Inflammatory macrophage (primary cell): ENCODE data around the gene PPM1B.
"Not testable (repeated sequence)": the region's sequence is repeated elsewhere in the genome, so short reads cannot be mapped to it uniquely, and the experiment has no call there.

Experiments
- DNase-seq, 2 donors: peaks; one replicate each; pipeline ENCODE4 v3.0.0-alpha.2; 2020 to 2022

The PPM1B gene

DNA sequence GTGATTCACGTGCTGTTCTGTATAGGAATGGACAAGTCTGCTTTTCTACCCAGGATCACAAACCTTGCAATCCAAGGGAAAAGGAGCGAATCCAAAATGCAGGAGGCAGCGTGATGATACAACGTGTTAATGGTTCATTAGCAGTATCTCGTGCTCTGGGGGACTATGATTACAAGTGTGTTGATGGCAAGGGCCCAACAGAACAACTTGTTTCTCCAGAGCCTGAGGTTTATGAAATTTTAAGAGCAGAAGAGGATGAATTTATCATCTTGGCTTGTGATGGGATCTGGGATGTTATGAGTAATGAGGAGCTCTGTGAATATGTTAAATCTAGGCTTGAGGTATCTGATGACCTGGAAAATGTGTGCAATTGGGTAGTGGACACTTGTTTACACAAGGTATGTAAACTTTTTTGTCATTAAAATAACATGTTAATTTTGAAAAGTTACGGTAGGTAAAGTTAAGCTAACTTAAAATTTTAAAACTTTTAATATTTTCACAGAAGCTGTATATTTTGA, 33.0 kb downstream of the PPM1B start:
- no peak for DNase-seq

DNA sequence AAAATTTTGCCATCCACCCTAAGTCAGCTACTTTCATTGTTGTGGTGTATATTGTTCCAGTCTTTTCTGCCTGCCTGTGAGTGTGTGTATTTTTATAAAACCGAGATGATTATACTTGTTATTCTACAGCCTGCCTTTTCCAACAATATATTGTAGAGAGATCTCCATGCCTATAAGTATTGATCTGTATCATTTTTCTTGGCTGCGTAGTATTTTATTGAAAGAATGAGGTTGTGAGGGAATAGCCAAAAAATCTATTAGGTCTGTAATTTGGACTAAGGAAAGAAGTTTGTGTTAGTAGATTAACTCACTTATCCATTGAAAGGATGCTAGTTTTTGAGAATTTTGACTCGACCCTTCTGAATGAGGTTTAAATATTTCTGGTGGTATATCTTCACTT, 34.9 kb downstream of the PPM1B start:
- DNase-seq, result no peak

DNA sequence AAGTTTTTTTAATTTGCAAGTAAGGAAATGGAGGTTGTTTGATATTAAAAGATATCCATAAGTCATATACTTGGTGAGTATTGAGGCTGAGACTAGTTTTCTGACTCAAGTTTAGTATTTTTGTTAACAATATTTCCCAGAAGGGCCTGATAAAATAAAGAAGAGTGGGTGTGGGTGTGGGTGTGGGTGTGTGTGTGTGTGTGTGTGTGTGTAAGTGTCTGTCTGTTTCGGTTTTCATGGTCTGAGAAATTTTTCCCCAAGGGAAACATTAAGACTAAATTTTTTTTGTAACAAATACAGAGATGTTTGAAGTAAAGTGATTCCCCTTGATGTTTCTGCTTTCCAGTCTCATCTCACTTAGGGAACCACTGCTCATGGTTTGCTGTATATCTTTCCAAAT, 36.5 kb downstream of the PPM1B start:
- no peak for DNase-seq

DNA sequence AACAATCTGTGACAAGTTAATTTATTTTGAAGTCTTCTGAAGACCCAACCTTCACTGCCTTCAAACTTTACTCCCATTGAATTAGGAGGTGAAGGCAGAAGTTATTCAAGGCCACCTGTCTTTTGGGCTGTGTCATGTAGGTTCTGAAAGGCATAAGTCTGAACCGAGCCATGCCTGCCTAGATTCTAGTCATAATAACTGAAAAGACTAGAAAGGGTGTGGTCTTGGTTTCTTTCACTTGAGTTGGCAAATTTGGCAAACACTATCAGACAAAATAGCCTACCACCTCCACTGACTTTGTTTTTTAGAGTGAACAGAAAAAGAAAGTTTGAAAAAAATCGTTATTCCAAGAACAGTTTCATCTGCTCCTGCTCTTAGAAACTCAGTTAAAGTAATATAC, 38.4 kb downstream of the PPM1B start:
- no peak for DNase-seq

DNA sequence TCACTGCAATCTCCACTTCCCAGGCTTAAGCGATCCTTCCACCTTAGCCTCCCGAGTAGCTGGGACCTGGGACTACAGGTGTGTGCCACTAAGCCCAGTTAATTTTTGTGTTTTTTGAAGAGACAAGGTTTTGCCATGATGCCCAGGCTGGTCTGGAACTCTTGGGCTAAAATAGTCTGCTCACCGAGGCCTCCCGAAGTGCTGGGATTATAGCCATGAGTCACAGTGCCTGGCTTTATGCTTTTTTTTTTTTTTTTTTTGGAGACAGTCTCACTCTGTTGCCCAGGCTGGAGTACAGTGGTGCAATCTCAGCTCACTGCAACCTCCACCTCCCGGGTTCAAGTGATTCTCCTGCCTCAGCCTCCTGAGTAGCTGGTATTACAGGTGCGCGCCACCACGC, 39.0 kb downstream of the PPM1B start:
- not testable (repeated sequence) for DNase-seq

DNA sequence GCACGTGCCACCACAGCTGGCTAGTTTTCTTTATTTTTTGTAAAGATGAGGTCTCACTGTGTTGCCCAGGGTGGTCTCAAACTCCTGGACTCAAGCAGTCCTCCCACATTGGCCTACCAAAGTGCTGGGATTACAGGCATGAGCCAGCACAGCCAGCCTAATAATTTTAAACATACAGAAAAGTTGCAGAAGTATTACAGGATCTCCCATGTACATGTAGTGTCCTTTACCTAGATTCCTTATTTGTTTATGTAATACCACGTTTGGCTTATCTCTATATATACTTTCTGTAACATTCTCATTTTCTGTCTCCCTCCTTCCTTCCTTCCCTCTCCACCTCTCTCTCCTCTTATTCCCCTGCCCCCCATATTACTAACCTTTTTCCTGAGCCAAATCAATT, 41.7 kb downstream of the PPM1B start:
- DNase-seq, result no peak

DNA sequence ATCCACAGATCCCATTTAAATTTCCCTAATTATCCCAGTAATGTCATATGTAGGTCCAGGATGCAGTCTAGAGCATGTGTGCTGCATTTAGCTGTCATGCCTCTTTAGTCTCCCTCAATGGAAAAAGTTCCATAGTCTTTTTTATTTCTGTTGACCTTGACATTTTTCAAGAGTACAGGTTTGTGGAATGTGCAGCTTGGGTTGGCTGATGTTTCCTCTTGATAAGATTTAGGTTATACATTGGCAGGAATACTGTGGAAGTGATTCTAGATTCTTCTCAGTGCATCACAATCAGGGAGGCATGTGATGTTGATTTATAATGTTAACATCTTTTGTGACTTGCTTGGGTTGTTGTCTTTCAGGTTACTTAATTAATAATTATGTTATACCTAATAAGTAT, 42.5 kb downstream of the PPM1B start:
- DNase-seq, result no peak

DNA sequence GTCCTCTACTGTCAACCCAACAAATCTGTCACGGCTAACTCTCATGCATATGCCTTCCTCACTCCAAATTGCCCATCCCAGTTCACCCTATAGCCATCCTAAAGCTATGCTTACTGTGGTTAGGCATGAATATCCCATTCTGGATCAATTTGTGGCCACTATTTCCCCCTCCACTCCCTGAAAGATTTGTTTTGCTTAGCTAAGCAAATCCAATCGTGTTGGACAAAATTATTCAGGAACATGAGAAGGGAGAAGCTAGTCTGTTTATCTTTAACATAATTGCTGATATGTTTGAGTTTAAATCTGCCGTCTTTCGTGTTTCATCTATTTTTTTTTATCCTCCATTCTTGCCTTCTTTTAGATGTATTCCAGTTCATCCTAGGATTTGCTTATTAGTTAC, 43.6 kb downstream of the PPM1B start:
- no peak for DNase-seq

DNA sequence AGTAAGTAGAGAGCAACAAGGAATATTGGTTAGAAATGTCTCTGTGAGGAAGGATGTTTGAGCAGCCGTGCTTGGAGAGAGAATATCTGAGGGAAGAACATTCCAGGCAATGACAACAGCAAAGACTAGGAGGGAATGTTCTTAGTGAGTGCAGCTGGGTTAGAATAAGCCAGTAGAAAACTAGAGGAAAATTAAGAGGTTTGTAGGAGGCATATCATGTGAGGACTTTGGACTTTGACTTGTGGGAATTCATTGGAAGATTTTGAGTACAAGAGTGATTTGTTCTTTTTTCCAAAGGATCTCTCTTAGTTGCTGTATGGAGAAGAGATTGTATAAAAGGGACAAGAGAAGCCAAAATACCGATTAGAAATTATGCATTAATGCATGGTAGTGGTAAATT, 47.2 kb downstream of the PPM1B start:
- DNase-seq, result no peak

DNA sequence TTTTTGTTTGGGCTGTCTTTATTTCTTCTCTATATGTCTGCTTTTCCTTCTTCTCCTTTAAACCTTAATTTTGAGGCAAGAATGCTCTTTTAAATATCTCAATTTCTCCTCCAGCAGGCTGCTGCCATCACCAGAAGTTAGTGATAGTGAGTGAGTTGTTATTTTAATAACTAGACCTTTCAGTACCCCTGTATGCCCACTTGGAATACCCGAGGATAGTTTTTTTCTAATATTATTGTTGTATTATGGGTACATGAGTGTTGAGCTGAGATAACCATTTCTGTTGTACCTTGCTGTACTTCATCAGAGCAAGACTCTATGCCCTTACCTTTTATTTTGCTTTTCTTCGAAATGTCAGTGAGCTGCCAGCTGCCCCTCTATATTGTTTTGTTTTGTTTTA, 50.1 kb downstream of the PPM1B start:
- no peak for DNase-seq

DNA sequence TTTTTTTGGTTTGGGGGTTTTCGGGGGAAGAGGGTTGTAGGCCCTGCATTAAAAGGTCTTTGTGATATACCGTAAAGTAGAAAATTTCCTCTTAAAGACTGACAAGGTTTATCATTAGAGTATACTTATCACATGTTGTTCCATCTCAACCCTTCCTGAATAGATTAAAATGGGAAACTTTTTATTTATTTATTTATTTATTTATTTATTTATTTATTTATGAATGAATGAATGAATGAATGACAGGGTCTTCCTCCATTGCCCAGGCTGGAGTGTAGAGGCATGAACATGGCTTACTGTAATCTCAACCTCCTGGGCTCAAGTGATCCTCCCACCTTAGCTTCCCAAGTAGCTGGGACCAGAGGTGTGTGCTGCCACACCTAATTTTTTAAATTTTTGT, 58.1 kb downstream of the PPM1B start:
- DNase-seq, result no peak

DNA sequence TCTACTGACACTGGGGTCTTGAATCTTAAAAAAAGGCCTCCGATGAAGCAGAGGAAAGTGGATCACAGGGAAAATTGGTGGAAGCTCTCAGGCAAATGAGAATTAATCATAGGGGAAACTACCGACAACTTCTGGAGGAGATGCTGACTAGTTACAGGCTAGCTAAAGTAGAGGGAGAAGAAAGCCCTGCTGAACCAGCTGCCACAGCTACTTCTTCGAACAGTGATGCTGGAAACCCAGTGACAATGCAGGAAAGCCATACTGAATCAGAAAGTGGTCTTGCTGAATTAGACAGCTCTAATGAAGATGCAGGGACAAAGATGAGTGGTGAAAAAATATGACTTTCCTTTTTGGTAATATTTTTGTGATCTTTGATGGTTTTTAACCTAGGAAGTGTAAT, 61.7 kb downstream of the PPM1B start:
- no peak for DNase-seq

DNA sequence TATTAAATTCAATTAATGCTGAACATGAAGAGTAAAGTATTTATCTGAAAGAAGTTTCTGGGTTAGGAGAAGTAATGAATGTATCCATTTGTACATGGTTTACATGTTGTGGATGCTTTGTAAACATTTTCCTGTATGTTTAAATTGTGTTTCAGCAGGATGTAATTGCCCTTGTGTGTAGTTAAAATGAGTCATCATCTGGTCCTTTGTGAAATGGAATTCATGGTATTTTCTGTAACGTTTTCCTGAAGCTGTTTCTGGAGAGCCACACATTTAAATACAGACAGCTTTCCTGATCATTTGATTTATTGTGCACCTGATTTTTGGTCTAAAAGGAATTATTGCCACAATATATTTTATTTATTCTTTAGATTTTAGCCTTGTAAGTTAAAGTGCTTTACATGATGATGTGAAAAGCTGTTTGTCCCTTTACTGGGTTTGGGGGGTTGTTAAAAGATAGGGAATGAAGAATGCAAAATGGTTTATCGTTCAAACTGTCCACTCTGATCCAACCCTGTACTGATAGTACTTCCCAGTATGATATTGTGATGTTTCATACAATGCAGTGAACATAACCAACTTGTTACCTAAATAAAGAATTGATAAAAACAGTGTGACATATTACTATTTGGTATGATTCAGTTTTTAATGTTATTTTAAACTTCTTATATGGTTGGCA, 64.9 kb downstream of the PPM1B start:
- no peak for DNase-seq

DNA sequence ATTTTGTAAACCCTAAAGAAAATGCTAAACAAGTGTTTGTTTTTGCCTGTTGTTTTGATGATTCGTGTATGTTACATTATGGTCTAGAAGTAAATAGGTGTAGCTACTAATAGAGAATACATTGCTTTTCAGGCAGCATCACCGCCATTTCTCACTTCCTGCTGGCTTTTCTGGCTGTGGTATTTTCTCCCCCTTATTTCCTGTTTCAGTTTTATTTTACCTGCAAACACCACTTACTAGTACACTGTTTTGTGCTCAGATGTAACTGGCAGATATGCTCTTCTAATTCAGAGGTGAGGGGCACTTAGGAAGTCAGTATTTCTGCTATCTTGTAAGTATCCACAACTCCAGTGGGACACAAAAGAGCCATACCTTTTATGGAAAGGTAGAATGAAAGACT, 68.5 kb downstream of the PPM1B start:
- no peak for DNase-seq

DNA sequence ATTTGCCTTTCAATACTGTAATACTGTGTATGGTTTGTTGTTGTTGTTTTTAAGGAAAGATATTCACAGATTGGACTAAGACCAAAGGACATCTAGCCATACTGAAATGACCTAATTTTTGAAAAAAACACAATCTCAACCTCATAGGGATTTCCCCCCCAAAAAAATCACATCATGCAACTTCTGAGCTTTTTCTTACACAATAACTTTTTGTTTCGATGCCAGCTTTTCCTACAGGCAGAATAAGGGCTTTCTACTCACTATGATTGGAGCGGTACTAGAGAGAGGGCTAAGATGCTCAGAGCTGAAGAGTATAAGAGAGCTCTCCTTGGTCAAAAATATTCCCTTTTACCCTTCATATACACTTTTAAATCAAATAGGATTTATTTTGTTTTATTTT, 74.2 kb downstream of the PPM1B start:
- no peak for DNase-seq

DNA sequence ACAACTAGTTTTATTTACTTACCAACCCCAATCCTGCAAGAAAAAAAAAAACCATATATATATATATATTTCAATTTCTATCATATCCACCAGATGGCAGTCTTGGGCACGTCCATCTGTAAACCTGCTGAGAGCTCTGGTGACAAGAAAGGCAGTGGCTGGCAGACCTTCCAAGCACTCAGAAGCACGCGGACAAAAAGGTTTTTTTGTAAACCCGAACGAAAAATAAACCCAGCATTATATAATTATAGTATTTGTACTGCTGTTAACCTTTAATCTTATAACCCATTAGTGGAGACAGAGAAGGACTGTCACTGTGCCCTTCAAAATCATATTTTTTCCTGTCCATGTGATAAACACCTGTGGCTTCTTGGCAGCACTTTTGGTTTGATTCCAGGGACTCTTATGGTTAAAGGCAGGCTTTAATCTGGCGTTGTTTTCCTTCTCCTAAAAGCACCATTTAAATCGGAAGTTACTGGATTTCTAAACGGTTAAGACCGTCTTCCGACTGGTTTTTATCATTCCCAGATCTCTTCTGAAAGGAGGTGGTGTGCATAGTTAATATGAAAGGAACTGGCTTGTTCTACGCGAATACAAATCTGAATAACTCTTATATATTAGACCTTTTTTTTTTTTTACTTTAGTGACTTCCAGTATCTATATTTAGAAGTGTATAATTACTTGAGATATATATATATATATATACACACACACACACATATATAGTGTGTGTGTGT, 75.6 kb downstream of the PPM1B start:
- peak; percentile 69 for DNase-seq

DNA sequence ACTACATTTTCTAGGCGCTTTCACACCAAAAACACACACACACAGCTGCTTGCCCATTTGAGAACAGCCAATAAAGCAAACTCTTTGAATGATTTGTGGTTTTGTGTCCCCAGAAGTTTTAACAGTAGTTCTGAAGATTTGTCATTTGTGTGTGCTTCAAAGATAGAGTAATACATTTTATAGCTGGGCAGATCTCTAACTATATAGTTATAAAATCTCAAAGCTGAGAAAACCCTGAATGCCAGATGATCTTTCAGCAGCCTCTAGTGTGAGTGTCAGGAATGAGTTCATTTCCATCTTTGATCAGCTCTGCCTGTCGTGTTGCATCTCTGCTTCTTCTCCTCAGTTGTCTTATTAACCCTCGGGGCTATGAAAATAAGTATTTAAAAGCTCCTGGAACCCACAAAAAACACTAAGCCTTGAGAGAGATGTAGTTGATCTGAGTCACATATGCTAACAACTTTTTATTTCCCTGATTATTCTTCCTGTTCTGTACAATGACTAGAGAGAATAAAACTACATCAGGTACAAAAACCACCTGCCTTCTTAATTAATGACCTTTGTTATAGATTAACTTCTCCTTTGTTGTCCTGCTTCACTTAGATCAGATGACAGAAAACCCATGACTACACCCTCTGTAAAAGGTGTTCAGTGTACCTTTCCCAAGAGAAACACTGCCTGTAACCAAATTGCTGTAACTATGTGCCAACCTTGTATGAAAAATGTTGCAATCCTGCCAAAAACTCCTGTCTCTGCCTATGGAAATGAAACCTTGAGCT, 76.6 kb downstream of the PPM1B start:
- no peak for DNase-seq

DNA sequence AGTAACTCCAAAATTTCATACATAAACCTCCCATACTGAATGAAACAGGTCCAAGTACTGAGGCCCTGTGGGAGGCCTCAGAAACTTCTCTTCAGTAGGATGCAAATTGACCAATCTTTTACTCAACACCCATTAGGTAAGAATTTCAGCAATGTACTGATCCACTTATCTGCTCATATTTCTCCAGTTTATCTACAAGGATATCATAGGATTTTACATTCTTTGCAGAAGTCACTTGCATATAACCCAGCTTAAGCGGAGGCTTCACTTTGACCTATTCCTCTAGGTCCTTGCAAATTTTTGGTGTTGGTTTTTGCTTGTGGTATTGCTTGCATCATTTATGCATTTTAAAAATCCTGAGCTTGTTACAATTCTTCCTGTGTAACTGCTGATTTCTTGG, 77.8 kb downstream of the PPM1B start:
- DNase-seq, result no peak

DNA sequence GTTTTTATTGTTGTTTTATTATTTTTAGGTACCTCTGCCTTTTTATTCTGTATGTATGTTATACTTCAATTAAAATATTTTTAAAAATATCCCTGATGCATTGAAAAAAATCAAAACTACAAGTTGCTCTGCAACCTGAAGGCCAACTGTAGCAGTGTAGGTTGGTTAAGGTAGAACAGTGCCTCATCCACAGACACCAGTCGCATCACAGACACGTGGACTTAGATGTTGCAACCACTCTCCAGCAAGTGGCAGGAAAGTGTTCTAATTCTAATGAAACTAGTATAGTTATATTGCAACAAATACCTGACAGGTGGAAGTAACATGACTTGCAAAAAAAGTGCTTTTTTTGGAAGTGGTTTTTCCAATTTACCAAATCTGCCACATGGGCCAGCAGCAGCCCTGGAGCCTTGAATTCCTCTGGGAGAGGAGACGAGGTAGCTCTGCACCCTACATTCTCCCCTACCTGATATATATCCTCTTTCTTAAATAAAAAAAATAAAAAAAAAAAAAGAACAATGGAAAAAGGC, 78.2 kb downstream of the PPM1B start:
- DNase-seq, result no peak

DNA sequence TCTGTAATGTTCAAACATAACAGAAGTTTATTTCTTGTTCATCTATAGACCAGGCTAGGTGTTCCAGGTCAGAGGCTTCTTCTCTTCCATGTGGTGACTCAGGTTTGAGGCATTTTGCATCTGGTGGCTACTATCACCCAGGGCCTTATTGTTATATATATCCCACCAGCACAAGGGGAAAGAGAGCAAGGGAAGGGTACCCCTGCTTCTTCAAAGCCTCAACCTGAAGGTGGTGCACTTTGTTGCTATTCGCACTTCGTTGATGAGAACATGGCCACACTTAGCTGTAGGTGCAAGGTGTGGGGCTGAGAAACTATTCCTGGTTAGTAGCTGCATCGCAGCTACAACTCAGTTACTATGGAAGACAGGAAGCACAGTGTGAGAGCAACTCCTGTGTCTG, 79.2 kb downstream of the PPM1B start:
- no peak for DNase-seq

DNA sequence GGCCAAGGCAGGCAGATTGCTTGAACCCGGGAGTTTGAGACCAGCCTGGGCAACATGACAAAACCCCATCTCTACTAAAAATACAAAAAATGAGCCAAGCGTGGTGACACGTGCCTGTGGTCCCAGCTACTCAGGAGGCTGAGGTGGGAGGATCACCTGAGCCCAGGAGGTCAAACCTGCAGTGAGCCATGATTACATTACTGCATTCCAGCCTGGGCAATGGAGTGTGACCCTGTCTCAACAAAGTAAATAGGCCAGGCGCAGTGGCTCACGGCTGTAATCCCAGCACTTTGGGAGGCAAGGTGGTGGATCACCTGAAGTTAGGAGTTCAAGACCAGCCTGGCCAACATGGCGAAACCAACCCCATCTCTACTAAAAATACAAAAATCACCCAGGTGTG, 80.6 kb downstream of the PPM1B start:
- DNase-seq, result not testable (repeated sequence)

DNA sequence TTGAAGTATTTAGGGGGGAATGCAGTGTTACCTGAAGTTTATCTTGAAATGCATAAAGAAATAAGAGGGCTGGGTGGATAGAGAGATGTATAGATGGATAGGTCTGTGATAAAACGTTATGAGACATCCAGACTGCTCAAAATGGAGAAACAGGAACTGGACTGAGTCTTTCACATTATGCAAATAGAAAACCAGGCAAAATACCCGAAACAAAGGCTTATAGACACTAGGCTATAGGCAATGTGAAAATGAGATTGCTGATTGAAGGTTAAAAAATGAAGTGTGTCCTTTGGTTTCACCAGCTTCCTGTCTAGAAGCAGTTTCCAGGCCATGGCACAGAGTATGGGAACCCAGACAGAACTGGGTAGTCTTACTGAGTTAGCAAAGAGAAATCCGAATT, 81.7 kb downstream of the PPM1B start:
- DNase-seq, result no peak

DNA sequence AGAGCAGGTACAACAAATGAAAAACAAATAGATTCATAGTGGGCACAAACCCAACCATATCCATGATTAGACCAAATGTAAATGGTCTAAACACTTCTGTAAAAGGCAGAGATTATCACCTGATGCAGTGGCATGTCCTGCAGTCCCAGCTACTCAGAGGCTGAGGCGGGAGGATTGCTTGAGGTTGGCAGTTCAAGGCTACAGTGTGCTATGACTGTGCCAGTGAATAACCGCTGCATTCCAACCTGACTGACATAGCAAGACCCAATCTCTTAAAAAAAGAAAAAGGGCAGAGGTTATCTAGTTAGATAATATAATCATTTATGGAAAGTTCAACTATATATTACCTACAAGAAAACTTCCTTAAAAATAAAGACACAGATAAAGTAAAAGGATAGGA, 85.3 kb downstream of the PPM1B start:
- DNase-seq, result no peak
